Esophagus muscularis mucosa (tissue), 4 donors: ENCODE measurements around the gene PCDH19.

Experiments used
- CTCF ChIP-seq, 3 experiments: fragments of 200-600 bp in 2 of 3; fragments of 450-650 bp in 1 of 3; sonication (generic) in 2 of 3; IDR thresholded peaks; one replicate each; pipeline ENCODE4 v1.5.1; 2017 to 2019; ENCODE audit warnings: antibody characterized with exemption in 3 of 3, mild to moderate bottlenecking in 2 of 3, moderate library complexity in 1 of 3
- EP300 ChIP-seq: sonication (generic); formaldehyde crosslinking; IDR thresholded peaks from one replicate; pipeline ENCODE4 v1.6.1; 2017; ENCODE audit warnings: antibody characterized with exemption
- POLR2A ChIP-seq: fragments of 450-650 bp; IDR thresholded peaks from one replicate; pipeline ENCODE4 v1.6.1; 2017; ENCODE audit warnings: antibody characterized with exemption, moderate library complexity, mild to moderate bottlenecking, low read depth
- POLR2AphosphoS5 ChIP-seq, 2 donors: sonication (generic); formaldehyde crosslinking; IDR thresholded peaks; one replicate each; pipeline ENCODE4 v1.6.1; 2017; ENCODE audit warnings: antibody characterized with exemption in 2 of 2

- no peak for TF ChIP-seq CTCF (IDR thresholded peaks at IDR 0.05)
- no peak for TF ChIP-seq POLR2AphosphoS5 (IDR thresholded peaks at IDR 0.05)
- no peak for TF ChIP-seq POLR2A
- TF ChIP-seq EP300: no peak
Measured at GRCh38 chrX:100356351-100356896, 53.6 kb downstream of the PCDH19 start.
